GM18870 (cell line): Measurements from ENCODE around the gene ADAM12.
"Not testable (repeated sequence)": the region's sequence is repeated elsewhere in the genome, so short reads cannot be mapped to it uniquely, and the experiment has no call there.

Experiments
- ATAC-seq: cut with Tn5 transposase; IDR thresholded peaks from one replicate; pipeline ENCODE4 v1.9.1; 2021; ENCODE audit warnings: moderate library complexity; ENCODE audit not compliant: unreplicated experiment

Gene ADAM12

GRCh38 chr10:126066456-126066855, 321.8 kb downstream of the ADAM12 start:
- ATAC-seq, result no peak

- ATAC-seq, result no peak
Observed at GRCh38 chr10:126065751-126066377, 322.4 kb downstream of the ADAM12 start.

GRCh38 chr10:126064512-126064911, 323.8 kb downstream of the ADAM12 start:
- no peak for ATAC-seq

DNA sequence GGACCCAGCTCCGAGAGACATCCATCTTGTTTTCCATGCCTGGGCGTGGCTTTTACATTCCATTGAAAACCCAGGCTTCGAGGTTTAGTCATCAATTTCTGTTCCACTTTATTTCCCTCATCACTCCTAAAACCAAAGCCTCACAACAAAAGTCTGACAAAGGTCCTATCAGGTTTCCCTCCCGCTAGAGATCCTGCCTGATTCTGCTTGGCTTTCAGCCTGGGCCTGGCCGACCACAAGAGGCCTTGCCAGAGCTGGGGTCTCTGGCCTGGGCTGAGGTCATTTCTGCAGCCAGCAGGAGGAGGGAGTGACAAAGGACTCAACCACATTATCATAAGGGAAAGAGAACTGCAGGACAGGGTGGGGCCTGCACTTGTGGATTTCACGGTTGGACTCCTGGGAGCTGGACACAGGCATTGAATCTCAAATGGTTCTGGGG, 324.9 kb downstream of the ADAM12 start:
- no peak for ATAC-seq

GRCh38 chr10:126062131-126063032, 325.9 kb downstream of the ADAM12 start:
- ATAC-seq, result no peak

DNA sequence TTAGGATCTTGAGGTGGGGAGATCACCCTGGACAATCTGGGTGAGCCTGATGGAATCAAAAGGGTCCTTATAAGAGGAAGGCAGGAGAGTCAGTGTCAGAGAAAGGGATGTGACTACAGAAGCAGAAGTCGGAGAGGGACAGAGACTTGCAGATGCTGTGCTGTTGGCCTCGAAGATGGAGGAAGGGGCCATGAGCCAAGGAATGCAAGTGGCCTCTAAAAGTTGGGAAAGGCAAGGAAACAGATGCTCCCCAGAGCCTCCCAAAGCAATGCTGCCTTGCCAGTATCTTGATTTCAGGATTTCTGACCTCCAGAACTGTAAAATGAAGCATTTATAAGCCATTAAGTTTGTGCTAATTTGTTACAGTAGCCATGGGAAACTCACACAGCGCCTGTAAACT, 326.8 kb downstream of the ADAM12 start:
- no peak for ATAC-seq

DNA sequence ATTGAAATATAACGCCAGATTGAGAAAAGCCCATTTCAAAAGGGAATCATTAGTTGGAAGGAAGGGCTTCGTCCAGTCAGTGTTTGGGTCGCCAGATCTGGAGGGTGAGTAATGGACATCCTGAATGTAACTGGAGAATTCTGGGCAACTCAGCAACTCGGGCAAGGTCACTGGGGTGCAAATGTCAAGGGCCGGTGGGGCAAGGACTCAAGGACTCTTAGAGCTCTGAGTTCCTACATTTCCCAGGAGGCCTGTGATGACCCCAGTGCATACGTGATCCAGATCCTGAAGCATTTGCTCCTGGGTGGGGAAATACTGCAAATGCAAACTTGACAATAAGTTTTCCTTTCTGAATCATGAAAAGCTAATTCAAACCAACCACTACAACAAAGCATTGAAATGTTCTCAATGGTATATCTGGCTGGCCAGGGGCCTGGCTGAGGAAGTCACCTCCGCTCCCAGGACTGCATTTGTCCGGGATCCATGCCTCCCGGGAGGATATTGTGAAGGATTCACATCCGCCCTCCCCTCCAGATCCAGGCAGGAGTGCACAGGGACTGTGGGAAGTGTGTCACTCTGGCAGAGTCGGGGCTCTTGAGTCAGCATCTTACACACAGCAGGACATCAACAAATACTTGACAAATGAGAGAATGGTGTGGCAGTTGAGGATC, 327.9 kb downstream of the ADAM12 start:
- ATAC-seq, result no peak

DNA sequence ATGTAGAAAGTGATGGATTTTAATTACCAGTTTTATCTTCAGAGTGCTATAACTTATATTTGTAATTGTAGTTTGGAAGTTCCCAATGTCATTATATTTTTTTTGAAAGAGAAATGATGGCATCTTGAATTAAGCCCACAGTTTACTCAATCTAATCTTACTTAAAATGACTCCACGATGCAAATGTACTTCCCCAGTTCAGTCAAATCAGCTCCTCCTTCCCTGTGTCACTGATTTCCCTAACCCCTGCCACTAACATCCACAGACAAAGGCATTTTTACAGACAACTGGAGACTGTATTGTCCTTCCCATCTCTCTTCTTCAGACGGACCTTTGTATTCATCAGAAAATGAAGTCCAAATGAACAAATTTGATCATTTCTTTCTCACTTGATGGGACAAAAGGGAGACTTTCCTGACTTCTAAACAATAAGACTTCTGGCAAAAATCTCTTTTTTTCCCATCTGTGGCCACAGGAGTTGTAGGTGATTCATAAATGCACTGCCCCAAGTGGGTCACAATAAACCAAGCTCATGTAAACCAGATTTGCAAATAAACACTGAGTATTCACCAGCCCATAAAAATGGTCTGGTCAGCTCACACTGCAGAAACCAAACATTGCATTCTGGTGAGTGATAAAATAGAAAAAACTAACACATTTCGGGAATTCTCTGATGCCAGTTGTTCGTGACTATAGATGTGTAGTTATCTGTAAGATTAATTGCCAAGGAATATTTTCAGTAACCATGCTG, 329.0 kb downstream of the ADAM12 start:
- no peak for ATAC-seq

DNA sequence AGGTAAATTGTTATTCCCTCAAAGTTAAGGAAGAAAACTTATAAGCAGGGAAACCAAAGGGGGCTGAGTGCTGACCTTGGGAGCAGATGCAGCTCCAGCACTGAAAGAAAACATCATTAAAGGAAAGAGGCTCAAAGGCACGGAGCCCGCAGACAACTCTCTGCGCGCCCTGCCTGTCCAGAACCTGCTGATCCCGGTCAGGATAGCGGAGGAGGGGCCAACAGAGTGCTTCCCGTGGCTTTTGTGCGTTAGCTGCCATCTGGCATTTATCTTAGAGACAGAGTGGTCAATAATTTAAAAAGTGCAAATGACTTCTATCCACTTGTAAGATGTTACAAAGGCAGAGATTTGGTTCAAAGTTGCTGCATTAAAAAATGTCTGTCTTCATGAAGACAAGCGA, 329.8 kb downstream of the ADAM12 start:
- ATAC-seq, result no peak

DNA sequence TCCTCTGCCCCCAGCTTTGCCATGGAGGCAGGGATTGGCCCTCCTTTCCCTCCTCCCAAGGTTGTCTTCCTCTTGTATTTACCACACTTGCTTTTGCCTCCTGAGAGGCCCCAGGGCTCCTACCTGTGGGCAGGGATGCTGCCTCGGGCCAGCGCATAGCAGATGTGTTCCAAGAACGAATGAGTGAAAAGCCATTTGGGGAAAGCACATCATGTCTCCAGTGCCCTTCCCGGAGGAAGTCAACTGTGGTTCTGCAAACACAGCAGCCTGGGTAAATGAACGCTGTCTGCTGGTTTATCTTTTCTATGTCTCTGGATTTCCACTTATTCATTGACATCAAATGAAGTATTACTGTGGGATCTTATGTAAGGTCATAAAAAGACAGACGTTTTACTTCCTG, 330.2 kb downstream of the ADAM12 start:
- ATAC-seq, result no peak

GRCh38 chr10:126057494-126057893, 330.8 kb downstream of the ADAM12 start:
- ATAC-seq, result no peak

DNA sequence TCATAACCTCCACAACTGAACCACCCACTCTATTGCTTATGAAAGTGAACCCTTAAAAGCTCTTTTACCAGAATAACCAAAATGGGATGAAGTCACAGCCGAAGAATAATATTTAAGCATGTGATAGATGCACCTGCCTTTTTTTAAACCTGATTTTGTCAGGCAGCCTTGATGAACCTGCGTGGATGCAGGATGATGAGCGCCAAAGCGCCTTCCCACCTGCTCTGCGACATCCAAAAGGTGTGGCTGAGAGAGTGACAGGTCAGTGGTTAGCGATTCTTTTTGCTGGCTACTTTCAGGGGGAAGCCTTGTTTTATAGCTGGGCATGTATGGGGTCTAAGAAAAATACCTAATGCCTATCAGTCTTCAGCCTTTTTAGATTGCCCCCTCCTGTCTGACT, 334.1 kb downstream of the ADAM12 start:
- no peak for ATAC-seq

GRCh38 chr10:126052171-126052570, 336.1 kb downstream of the ADAM12 start:
- no peak for ATAC-seq

- no peak for ATAC-seq
Observed at GRCh38 chr10:126049759-126050700, 338.2 kb downstream of the ADAM12 start.

DNA sequence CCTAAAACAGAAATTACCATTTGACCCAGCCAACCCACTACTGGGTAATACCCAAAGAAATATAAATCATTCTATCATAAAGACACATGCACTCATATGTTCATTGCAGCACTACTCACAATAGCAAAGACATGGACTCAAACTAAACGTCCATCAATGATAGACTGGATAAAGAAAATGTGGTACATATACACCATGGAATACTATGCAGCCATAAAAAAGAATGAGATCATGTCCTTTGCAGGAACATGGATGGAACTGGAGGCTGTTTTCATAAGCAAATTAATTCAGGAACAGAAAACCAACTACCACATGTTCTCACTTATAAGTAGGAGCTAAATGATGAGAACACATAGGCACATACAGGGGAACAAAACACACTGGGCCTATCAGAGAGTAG, 340.5 kb downstream of the ADAM12 start:
- ATAC-seq, result not testable (repeated sequence)

- no peak for ATAC-seq
Observed at GRCh38 chr10:126046831-126047230, 341.4 kb downstream of the ADAM12 start.

DNA sequence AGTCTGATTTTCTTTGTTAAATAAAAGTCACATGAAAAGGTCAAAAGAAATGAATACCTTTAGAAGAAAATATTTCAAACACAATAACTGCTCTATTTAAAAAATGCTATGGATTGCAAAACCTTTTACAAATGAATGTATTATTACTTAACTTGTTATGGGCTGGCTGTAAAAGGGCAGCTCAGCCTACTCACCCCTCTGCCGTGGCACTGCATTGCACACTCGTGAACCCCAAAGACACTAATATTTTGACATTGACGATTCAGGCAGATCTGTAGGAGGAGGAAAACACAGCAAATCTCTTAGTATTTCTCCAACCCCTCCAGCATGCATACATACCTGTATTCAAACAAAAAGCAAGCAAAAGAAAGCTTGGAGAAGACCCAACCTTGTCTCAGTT, 342.4 kb downstream of the ADAM12 start:
- ATAC-seq, result no peak

DNA sequence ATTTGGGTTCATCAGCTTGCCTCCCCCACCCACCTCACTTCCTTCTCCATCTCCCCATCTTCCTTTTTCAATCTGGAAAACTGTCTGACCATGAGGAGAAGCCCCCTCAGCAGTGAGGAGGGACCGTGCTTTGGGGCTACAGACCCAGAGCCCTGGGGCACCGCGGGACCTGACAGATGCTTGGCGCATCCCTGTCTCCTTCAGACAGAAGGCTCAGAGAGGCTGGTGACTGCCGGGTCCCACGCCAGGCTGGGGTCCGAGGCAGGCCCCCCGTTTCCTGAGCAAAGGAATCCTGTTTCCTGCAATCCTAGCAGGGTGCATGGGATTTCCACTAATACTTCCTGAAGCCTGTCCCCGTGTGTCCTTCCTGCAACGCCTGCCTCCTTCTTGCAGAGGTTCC, 344.9 kb downstream of the ADAM12 start:
- no peak for ATAC-seq

DNA sequence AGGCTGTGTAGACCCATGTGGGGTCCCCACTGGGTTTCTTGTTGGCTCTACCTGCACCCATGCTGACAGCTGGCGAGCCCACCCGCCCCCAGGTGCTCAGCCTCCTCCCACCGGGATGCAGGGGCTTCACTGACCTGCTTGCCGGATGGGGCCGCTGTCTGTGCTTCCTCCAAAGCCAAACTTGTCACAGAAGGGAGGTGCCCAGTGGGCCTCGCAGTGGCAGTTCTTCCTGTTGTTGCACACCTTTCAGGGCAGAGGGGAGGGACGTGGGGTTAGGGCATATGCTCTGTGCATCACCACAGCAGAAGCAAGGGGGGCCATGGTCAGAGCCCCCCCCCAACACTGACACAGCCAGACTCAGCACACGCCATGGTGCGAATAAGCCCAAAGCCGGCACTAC, 345.4 kb downstream of the ADAM12 start:
- no peak for ATAC-seq

GRCh38 chr10:126042354-126042753, 345.9 kb downstream of the ADAM12 start:
- ATAC-seq, result no peak
